ENCODE results near the gene MTG2.

Gene MTG2

DNA sequence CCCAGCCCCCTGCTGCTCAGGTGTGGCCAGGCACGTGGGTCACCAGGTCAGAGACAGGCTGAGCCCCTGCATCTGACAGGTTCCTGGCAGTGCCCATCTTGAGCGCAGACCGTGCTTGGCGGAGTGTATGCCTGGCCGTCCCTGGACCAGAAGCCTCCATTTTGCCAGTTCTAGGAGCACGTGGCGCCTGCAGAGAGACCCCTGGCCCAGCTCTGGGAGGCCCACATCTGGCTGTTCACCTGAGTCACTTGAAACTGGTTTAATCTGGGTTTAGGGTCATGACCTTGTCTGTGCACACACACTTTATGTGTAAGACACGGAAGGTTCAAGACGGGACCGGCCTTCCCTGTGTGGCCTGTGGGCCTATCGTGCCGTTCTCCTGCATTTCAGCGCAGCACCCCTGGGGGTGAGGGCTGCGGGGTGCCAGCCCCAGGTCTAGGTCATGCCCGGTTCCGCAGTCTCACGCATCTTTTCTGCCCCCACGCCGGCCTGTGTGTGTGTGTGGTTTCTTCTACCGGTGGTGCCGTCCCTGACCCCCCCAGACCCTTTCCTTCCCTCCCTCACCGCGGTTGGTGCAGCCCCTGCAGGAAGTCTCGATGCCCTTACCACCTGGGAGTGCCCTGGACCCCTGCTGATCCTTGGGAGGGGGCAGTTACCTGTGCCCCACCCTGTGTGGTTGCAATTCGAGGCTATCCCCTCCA lies 25.3 kb upstream of the MTG2 start:
- DNase-seq (ENCODE audit: low read depth in 2 of 2) = no peak
- H3K4me3 ChIP-seq (replicated peaks in 1 of 2; ENCODE audit: low read depth in 2 of 2, low read length in 2 of 2) = no peak overlapping the region
- TF ChIP-seq, protein P1, sequence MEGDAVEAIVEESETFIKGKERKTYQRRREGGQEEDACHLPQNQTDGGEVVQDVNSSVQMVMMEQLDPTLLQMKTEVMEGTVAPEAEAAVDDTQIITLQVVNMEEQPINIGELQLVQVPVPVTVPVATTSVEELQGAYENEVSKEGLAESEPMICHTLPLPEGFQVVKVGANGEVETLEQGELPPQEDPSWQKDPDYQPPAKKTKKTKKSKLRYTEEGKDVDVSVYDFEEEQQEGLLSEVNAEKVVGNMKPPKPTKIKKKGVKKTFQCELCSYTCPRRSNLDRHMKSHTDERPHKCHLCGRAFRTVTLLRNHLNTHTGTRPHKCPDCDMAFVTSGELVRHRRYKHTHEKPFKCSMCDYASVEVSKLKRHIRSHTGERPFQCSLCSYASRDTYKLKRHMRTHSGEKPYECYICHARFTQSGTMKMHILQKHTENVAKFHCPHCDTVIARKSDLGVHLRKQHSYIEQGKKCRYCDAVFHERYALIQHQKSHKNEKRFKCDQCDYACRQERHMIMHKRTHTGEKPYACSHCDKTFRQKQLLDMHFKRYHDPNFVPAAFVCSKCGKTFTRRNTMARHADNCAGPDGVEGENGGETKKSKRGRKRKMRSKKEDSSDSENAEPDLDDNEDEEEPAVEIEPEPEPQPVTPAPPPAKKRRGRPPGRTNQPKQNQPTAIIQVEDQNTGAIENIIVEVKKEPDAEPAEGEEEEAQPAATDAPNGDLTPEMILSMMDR (IDR thresholded peaks at IDR 0.05; ENCODE audit: low read depth, low read length) = no peak

DNA sequence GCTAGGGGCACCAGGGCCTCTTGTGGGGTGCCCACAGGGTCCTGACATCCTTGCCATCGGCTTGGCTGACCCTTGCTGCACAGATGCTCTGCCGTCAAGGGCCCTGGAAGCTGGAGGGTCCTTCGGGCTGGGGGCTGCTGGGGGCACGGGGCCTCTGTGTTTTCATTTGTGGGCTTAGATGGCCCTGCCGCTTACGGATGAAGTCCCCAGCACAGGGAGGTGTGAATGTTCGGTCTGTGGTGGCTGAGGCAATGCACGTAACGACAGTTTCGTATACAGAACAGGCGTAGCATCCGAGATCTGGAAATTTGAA lies 24.8 kb upstream of the MTG2 start:
- H3K4me3 ChIP-seq (replicated peaks in 1 of 2; ENCODE audit: low read depth in 2 of 2, low read length in 2 of 2) = no peak overlapping the region
- no peak for DNase-seq (ENCODE audit: low read depth in 2 of 2)
- TF ChIP-seq, protein P1 (IDR thresholded peaks at IDR 0.05; ENCODE audit: low read depth, low read length) = no peak

DNA sequence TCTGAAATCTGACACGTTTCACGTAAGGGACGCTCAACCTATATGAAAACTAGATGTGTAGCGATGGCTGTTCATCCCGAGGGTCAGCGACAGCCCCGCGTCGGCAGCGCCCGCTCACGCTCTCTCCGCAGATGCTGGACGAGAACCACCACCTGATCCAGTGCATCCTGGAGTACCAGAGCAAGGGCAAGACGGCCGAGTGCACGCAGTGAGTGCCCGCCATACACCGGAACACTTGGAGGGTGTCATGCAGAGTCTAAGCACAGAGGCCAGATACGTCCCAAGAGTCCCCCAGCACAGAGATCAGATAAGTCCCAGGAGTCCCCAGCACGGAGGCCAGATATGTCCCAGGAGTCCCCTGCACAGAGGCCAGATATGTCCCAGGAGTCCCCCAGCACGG lies 24.3 kb upstream of the MTG2 start:
- TF ChIP-seq, protein P1 (IDR thresholded peaks at IDR 0.05; ENCODE audit: low read depth, low read length) = no peak
- H3K4me3 ChIP-seq (replicated peaks in 1 of 2; ENCODE audit: low read depth in 2 of 2, low read length in 2 of 2) = no peak overlapping the region
- no peak for DNase-seq (ENCODE audit: low read depth in 2 of 2)

DNA sequence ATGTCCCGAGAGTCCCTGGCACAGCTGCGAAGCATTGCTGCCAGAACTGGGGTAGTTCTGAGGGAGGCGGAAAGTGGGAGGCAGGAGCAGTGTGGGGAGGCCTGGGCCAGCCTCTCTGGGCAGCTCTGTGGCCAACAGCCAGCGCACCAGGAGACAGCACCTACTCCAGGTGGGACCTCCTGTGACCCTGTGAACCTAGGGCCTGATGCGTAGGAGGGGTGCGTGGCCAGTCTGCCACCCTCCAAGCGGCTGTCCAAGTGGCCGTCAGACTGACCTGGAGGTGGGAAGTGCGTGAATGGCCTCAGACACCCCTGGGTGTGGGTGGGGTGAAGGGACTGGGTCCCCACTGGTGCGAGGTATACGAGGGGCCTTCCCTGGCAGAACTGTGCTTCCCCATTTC lies 23.8 kb upstream of the MTG2 start:
- H3K4me3 ChIP-seq (replicated peaks in 1 of 2; ENCODE audit: low read depth in 2 of 2, low read length in 2 of 2) = no peak overlapping the region
- DNase-seq (ENCODE audit: low read depth in 2 of 2) = no peak
- TF ChIP-seq, protein P1 (IDR thresholded peaks at IDR 0.05; ENCODE audit: low read depth, low read length) = no peak

DNA sequence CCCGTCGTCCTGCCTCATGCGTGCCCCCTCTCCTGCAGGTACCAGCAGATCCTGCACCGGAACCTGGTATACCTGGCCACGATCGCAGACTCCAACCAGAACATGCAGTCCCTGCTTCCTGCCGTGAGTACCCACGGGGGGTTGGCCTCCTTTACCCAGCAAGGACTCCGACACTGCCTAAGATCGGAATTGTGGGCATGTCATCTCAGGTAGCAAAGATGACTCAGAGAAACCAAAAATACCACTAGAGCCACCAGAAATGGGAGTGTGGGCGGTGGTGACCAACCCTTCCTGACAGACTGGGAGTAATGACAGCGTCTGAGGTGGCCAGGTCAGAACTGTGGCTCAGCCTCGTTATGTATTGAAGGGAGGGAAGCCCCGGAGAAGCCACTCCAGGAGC lies 23.0 kb upstream of the MTG2 start:
- DNase-seq (ENCODE audit: low read depth in 2 of 2) = peak in 1 of 2 donors; percentile 18
- no peak overlapping the region for H3K4me3 ChIP-seq (replicated peaks in 1 of 2; ENCODE audit: low read depth in 2 of 2, low read length in 2 of 2)
- TF ChIP-seq, protein P1 (IDR thresholded peaks at IDR 0.05; ENCODE audit: low read depth, low read length) = no peak

DNA sequence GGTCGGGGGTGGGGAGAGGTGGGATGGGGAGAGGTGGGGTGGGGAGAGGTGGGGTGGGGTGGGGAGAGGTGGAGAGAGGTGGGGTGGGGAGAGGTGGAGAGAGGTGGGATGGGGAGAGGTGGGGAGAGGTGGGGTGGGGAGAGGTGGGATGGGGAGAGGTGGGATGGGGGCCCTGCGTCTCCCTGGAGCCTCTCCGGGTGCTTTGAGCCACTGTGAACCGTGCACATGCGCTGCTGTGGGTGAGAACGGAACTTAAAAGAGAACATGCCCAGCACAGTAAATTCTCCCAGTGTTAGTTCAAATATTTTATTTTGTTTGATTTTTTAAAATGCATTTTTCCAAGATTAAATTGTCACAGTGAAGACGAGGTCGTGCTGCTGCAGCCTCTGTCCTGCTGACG lies 22.6 kb upstream of the MTG2 start:
- no peak overlapping the region for H3K4me3 ChIP-seq (replicated peaks in 1 of 2; ENCODE audit: low read depth in 2 of 2, low read length in 2 of 2)
- TF ChIP-seq, protein P1 (IDR thresholded peaks at IDR 0.05; ENCODE audit: low read depth, low read length) = no peak
- DNase-seq (ENCODE audit: low read depth in 2 of 2) = no peak

DNA sequence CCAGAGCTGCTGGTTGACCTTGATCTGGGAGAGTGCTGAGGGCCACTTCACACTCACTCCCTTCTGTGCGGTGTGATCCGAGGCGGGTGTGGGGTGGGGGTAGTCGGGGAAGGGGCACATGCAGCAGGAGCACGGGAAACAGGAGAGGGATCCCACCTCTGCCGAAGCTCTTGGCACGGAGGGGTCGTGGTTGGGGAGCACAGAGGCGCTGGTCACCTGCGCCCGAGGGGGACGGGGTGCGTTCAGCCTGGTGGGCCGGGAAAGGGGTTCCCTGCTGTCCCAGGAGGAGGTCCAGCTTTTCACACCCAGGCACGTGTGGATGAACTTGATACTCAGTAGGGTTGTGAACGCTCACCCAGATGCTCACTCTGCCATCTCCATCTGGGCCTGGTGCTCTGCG lies 22.0 kb upstream of the MTG2 start:
- no peak overlapping the region for H3K4me3 ChIP-seq (replicated peaks in 1 of 2; ENCODE audit: low read depth in 2 of 2, low read length in 2 of 2)
- TF ChIP-seq, protein P1 (IDR thresholded peaks at IDR 0.05; ENCODE audit: low read depth, low read length) = no peak
- DNase-seq (ENCODE audit: low read depth in 2 of 2) = no peak

Measured in cardiac fibroblast (primary cell).